Erythroblast (primary cell): ENCODE data around the gene MLLT10.
"Not testable (repeated sequence)": the region's sequence is repeated elsewhere in the genome, so short reads cannot be mapped to it uniquely, and the experiment has no call there.

ENCODE experiments used
- GATA1 ChIP-seq: IDR thresholded peaks from 2 replicates; pipeline ENCODE4 v1.6.1; 2011; ENCODE audit warnings: low read depth, mild to moderate bottlenecking, control low read depth, low read length, moderate library complexity
- POLR2A ChIP-seq: IDR thresholded peaks from 2 replicates; pipeline ENCODE4 v1.6.1; 2011; ENCODE audit warnings: mild to moderate bottlenecking, low read length

DNA sequence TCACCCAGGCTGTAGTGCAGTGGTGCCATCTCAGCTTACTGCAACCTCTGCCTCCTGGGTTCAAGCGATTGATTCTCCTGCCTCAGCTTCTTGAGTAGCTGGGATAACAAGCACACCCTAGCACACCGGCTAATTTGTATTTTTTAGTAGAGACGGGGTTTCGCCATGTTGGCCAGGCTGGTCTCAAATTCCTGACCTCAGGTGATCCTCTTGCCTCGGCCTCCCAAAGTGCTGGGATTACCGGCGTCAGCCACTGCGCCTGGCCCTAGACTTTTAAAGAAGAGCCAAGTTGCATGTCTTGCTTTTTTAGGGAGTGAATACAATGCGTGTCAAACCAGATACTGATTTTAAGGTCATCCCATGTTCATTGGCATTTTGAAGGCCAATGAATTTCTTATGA lies 1.9 kb downstream of the MLLT10 start:
- TF ChIP-seq POLR2A, GATA1: not testable (repeated sequence)
